Activated B cell treated with CpG ODN at 0.5 μM for 24 hours (primary cell): ENCODE results near the gene CYP46A1. TPM values are rescaled to one million over a fixed set of nuclear protein-coding genes. Genes with fewer than 3 reads are reported as not detected.

ENCODE experiments used
- ATAC-seq: fragments of 200-7000 bp; cut with Tn5 transposase; one replicate; pipeline ENCODE4 v1.10.0; 2021; ENCODE audit warnings: low read depth, mild to moderate bottlenecking, moderate library complexity
- CTCF ChIA-PET: fragments of 350-600 bp; sonication (Branson Sonifier 250); formaldehyde crosslinking; loops from one replicate; lab custom pipeline; 2021; ENCODE audit warnings: antibody characterized with exemption; lab: Charles Lee
- POLR2A ChIA-PET: fragments of 350-600 bp; sonication (Branson Sonifier 250); formaldehyde crosslinking; loops from one replicate; lab custom pipeline; 2021; ENCODE audit warnings: antibody characterized with exemption; lab: Charles Lee
- DNase-seq: peaks from one replicate; pipeline ENCODE4 v3.0.0; 2022
- H3K27ac Mint-ChIP-seq: one replicate; pipeline ENCODE4 v1.8.0; 2020; ENCODE audit warnings: mixed read lengths
- H3K27me3 Mint-ChIP-seq: one replicate; pipeline ENCODE4 v1.8.0; 2021; ENCODE audit warnings: mixed read lengths
- H3K36me3 Mint-ChIP-seq: one replicate; pipeline ENCODE4 v1.8.0; 2021; ENCODE audit warnings: low read depth, mixed read lengths
- H3K4me1 Mint-ChIP-seq: one replicate; pipeline ENCODE4 v1.8.0; 2021; ENCODE audit warnings: mixed read lengths
- H3K4me3 Mint-ChIP-seq: one replicate; pipeline ENCODE4 v1.8.0; 2020; ENCODE audit warnings: mild to moderate bottlenecking, mixed read lengths
- H3K9me3 Mint-ChIP-seq: one replicate; pipeline ENCODE4 v1.8.0; 2020; ENCODE audit warnings: mixed read lengths
- intact Hi-C: fragments of 100-400 bp; cut with micrococcal nuclease; formaldehyde crosslinking; loops from one replicate; pipeline ENCODE4 v1.15.1; 2024
- total RNA-seq: library from RNA; stranded (reverse); gene quantifications from 2 replicates; pipeline ENCODE4 v1.2.3, GENCODE V29; 2022
- TF ChIP-seq, protein P1 (sequence below): fragments of 200-600 bp; IDR thresholded peaks from one replicate; pipeline ENCODE4 v1.8.0; 2022; ENCODE audit warnings: antibody characterized with exemption, mild to moderate bottlenecking

Gene CYP46A1
- total RNA-seq, 1 donor from 2014 or later, result not detected

GRCh38 chr14:99707420-99707819, 23.3 kb downstream of the CYP46A1 start:
- TF ChIP-seq, protein P1, sequence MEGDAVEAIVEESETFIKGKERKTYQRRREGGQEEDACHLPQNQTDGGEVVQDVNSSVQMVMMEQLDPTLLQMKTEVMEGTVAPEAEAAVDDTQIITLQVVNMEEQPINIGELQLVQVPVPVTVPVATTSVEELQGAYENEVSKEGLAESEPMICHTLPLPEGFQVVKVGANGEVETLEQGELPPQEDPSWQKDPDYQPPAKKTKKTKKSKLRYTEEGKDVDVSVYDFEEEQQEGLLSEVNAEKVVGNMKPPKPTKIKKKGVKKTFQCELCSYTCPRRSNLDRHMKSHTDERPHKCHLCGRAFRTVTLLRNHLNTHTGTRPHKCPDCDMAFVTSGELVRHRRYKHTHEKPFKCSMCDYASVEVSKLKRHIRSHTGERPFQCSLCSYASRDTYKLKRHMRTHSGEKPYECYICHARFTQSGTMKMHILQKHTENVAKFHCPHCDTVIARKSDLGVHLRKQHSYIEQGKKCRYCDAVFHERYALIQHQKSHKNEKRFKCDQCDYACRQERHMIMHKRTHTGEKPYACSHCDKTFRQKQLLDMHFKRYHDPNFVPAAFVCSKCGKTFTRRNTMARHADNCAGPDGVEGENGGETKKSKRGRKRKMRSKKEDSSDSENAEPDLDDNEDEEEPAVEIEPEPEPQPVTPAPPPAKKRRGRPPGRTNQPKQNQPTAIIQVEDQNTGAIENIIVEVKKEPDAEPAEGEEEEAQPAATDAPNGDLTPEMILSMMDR, result no peak
- intact Hi-C loops, result no loop called here
- ChIA-PET POLR2A (no interaction called here), CTCF (no interaction called here)
- Mint-ChIP-seq H3K4me1 (no peaks in the 10 kb centered on the region), H3K27me3 (peaks cover 9% of the 10 kb centered on the region), H3K4me3 (no peak overlapping the region), H3K9me3 (peaks cover 19% of the 10 kb centered on the region), H3K36me3 (peaks cover 6% of the 10 kb centered on the region), H3K27ac (no peak overlapping the region)
- ATAC-seq (no peak), DNase-seq (no peak)

GRCh38 chr14:99707921-99708320, 23.8 kb downstream of the CYP46A1 start:
- H3K27ac Mint-ChIP-seq, result no peak overlapping the region
- H3K27me3 Mint-ChIP-seq, result peaks cover 11% of the 10 kb centered on the region
- peaks cover 19% of the 10 kb centered on the region for H3K9me3 Mint-ChIP-seq
- H3K4me3 Mint-ChIP-seq, result no peak overlapping the region
- H3K36me3 Mint-ChIP-seq, result peaks cover 6% of the 10 kb centered on the region
- CTCF ChIA-PET, result no interaction called here
- intact Hi-C loops, result no loop called here
- no peaks in the 10 kb centered on the region for H3K4me1 Mint-ChIP-seq
- no peak for DNase-seq
- POLR2A ChIA-PET, result no interaction called here
- TF ChIP-seq, protein P1, result no peak
- ATAC-seq, result no peak

DNA sequence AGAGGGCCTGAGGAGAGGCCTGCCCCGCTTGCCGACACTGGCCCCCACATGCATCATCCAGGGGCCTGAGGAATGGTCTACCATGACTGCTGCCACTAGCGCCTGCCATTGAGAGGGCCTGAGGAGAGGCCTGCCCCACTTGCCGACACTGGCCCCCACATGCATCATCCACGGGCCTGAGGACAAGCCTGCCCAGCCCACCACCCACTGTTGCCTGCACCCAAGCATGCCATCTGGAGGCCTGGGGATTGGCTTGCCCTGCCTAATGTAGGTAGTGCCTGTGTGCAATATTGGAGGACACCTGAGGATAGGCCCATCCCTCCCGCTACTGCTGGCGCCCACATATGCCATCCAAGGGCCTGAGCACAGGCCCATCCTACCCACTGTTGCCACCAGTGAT, 24.4 kb downstream of the CYP46A1 start:
- intact Hi-C loops, result no loop called here
- Mint-ChIP-seq H3K27me3 (peaks cover 12% of the 10 kb centered on the region), H3K36me3 (peaks cover 2% of the 10 kb centered on the region), H3K4me3 (no peak overlapping the region), H3K27ac (no peak overlapping the region), H3K9me3 (peaks cover 14% of the 10 kb centered on the region), H3K4me1 (no peaks in the 10 kb centered on the region)
- TF ChIP-seq, protein P1, result no peak
- ChIA-PET CTCF (no interaction called here), POLR2A (no interaction called here)
- ATAC-seq (no peak), DNase-seq (no peak)

- CTCF ChIA-PET, result no interaction called here
- Mint-ChIP-seq H3K4me1 (peaks cover 1% of the 10 kb centered on the region), H3K36me3 (no peaks in the 10 kb centered on the region), H3K27ac (no peak overlapping the region), H3K27me3 (peaks cover 11% of the 10 kb centered on the region), H3K4me3 (no peak overlapping the region), H3K9me3 (peaks cover 7% of the 10 kb centered on the region)
- intact Hi-C loops, result no loop called here
- DNase-seq (no peak), ATAC-seq (no peak)
- TF ChIP-seq, protein P1, result no peak
- POLR2A ChIA-PET, result no interaction called here
These were observed 29.9 kb downstream of the CYP46A1 start for GRCh38 chr14:99713972-99714371.

- POLR2A ChIA-PET, result no interaction called here
- Mint-ChIP-seq H3K4me3 (no peak overlapping the region), H3K27me3 (peaks cover 10% of the 10 kb centered on the region), H3K4me1 (peaks cover 3% of the 10 kb centered on the region), H3K9me3 (peaks cover 7% of the 10 kb centered on the region), H3K36me3 (no peaks in the 10 kb centered on the region), H3K27ac (no peak overlapping the region)
- CTCF ChIA-PET, result no interaction called here
- ATAC-seq (no peak), DNase-seq (no peak)
- TF ChIP-seq, protein P1, result no peak
- intact Hi-C loops, result no loop called here
These were observed 31.3 kb downstream of the CYP46A1 start for GRCh38 chr14:99715266-99716000.
